Glutamatergic neuron (in vitro differentiated cells): Measurements from ENCODE around the gene LMBRD1. TPM values are rescaled to one million over a fixed set of nuclear protein-coding genes. Genes with fewer than 3 reads are reported as not detected.

ENCODE experiments used
- DNase-seq: peaks from one replicate; pipeline ENCODE4 v3.0.0; 2022
- H3K27ac Mint-ChIP-seq: one replicate; pipeline ENCODE4 v1.8.0; 2020; ENCODE audit warnings: mild to moderate bottlenecking, mixed read lengths, inconsistent platforms; ENCODE audit not compliant: unreplicated experiment
- H3K27me3 Mint-ChIP-seq: one replicate; pipeline ENCODE4 v1.8.0; 2020; ENCODE audit warnings: mild to moderate bottlenecking, moderate library complexity, mixed read lengths, inconsistent platforms; ENCODE audit not compliant: unreplicated experiment
- H3K36me3 Mint-ChIP-seq: one replicate; pipeline ENCODE4 v1.8.0; 2020; ENCODE audit warnings: mild to moderate bottlenecking, mixed read lengths, inconsistent platforms; ENCODE audit not compliant: unreplicated experiment
- H3K4me1 Mint-ChIP-seq: one replicate; pipeline ENCODE4 v1.8.0; 2020; ENCODE audit warnings: mild to moderate bottlenecking, low read depth, mixed read lengths, inconsistent platforms; ENCODE audit not compliant: unreplicated experiment
- H3K4me3 Mint-ChIP-seq: one replicate; pipeline ENCODE4 v1.8.0; 2020; ENCODE audit warnings: mild to moderate bottlenecking, mixed read lengths, inconsistent platforms; ENCODE audit not compliant: unreplicated experiment
- H3K9me3 Mint-ChIP-seq: one replicate; pipeline ENCODE4 v1.8.0; 2020; ENCODE audit warnings: mild to moderate bottlenecking, moderate library complexity, mixed read lengths, inconsistent platforms; ENCODE audit not compliant: unreplicated experiment
- CTCF ChIP-seq: fragments of 200-600 bp; sonication (generic); IDR thresholded peaks from one replicate; pipeline ENCODE4 v1.5.0; 2021; ENCODE audit not compliant: partially characterized antibody, unreplicated experiment
- total RNA-seq: library from RNA; stranded (reverse); fragmentation: NEBNext Ultra II Directional; extraction: Animal tissue kit (Norgen Biotek cat#: 25700); gene quantifications from one replicate; pipeline ENCODE4 v1.2.1, GENCODE V29; 2021; ENCODE audit not compliant: unreplicated experiment

The LMBRD1 gene
- total RNA-seq, 1 donor from 2014 or later, result 35.5 TPM

- no peaks in the 10 kb centered on the region for H3K27me3 Mint-ChIP-seq
- peaks cover 5% of the 10 kb centered on the region for H3K4me1 Mint-ChIP-seq
- H3K27ac Mint-ChIP-seq, result no peak overlapping the region
- DNase-seq, result no peak
- no peak for TF ChIP-seq CTCF
- no peak overlapping the region for H3K4me3 Mint-ChIP-seq
- H3K9me3 Mint-ChIP-seq, result no peaks in the 10 kb centered on the region
- no peaks in the 10 kb centered on the region for H3K36me3 Mint-ChIP-seq
These were observed 90.9 kb downstream of the LMBRD1 start for GRCh38 chr6:69705954-69706353.

- H3K27ac Mint-ChIP-seq, result no peak overlapping the region
- no peaks in the 10 kb centered on the region for H3K27me3 Mint-ChIP-seq
- H3K4me3 Mint-ChIP-seq, result no peak overlapping the region
- no peaks in the 10 kb centered on the region for H3K36me3 Mint-ChIP-seq
- H3K4me1 Mint-ChIP-seq, result peaks cover 5% of the 10 kb centered on the region
- no peak for TF ChIP-seq CTCF
- DNase-seq, result no peak
- H3K9me3 Mint-ChIP-seq, result no peaks in the 10 kb centered on the region
These were observed 91.9 kb downstream of the LMBRD1 start for GRCh38 chr6:69704916-69705315.

GRCh38 chr6:69699655-69700054, 97.2 kb downstream of the LMBRD1 start:
- no peaks in the 10 kb centered on the region for H3K9me3 Mint-ChIP-seq
- no peak overlapping the region for H3K4me3 Mint-ChIP-seq
- no peak for TF ChIP-seq CTCF
- no peak for DNase-seq
- no peaks in the 10 kb centered on the region for H3K36me3 Mint-ChIP-seq
- H3K4me1 Mint-ChIP-seq, result no peaks in the 10 kb centered on the region
- no peak overlapping the region for H3K27ac Mint-ChIP-seq
- no peaks in the 10 kb centered on the region for H3K27me3 Mint-ChIP-seq

- Mint-ChIP-seq H3K4me3 (no peak overlapping the region), H3K27me3 (no peaks in the 10 kb centered on the region), H3K36me3 (no peaks in the 10 kb centered on the region), H3K9me3 (no peaks in the 10 kb centered on the region), H3K4me1 (no peaks in the 10 kb centered on the region), H3K27ac (no peak overlapping the region)
- TF ChIP-seq CTCF, result no peak
- no peak for DNase-seq
These were observed 100.5 kb downstream of the LMBRD1 start for GRCh38 chr6:69696273-69696672.

- no peak overlapping the region for H3K27ac Mint-ChIP-seq
- no peak overlapping the region for H3K4me3 Mint-ChIP-seq
- no peaks in the 10 kb centered on the region for H3K36me3 Mint-ChIP-seq
- no peaks in the 10 kb centered on the region for H3K27me3 Mint-ChIP-seq
- no peak for TF ChIP-seq CTCF
- DNase-seq, result no peak
- H3K9me3 Mint-ChIP-seq, result no peaks in the 10 kb centered on the region
- H3K4me1 Mint-ChIP-seq, result no peaks in the 10 kb centered on the region
These were observed 103.0 kb downstream of the LMBRD1 start for GRCh38 chr6:69693762-69694161.
